Hindlimb muscle (tissue), 1 donor: ENCODE results near the gene FBXO48. TPM values are rescaled to one million over a fixed set of nuclear protein-coding genes. Genes with fewer than 3 reads are reported as not detected.

Source experiments
- DNase-seq: peaks from one replicate; pipeline ENCODE4 v3.0.0-alpha.2; 2013
- polyA plus RNA-seq: library from polyadenylated mRNA; unstranded; fragments of 120-200 nt; gene quantifications from one replicate; pipeline ENCODE4 v1.2.1, GENCODE V29; 2013; ENCODE audit not compliant: insufficient read length

Gene FBXO48
- polyA plus RNA-seq, 1 donor, result 1.8 TPM

GRCh38 chr2:68435615-68436014, 31.5 kb downstream of the FBXO48 start:
- DNase-seq, result no peak

GRCh38 chr2:68434981-68435380, 32.1 kb downstream of the FBXO48 start:
- DNase-seq, result no peak

GRCh38 chr2:68432696-68433658, 34.1 kb downstream of the FBXO48 start:
- DNase-seq, result no peak

DNA sequence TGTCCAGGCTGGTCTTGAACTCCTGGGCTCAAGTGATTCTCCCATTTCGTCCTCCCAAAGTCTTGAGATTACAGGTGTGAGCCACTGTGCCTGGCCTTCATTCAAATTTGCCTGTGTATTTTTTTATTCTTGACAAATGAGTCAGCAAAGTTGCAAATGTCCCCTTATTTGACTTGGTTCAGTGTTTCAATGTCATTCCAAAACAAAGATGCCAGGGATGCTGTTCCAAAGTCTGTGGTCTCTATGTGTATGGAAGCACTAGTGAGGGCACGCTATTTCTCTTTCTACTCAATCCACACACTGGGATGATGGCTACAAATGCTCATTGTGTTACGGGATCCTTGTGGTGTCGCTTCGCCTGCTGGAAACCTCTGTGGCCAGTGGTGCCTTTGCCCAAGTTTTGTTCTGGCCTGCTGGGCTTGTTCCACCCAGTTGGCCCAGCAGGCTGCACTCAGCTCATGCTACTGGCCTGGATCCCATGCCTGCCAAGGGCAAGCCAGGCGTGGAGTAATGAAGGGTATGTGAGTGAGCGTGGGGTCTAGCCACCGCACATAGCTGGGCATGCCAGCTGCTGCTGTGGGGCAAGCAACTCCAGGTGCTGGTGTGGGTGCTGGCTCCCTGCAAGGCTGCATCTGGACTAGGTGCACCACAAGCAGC, 35.6 kb downstream of the FBXO48 start:
- DNase-seq, result no peak

DNA sequence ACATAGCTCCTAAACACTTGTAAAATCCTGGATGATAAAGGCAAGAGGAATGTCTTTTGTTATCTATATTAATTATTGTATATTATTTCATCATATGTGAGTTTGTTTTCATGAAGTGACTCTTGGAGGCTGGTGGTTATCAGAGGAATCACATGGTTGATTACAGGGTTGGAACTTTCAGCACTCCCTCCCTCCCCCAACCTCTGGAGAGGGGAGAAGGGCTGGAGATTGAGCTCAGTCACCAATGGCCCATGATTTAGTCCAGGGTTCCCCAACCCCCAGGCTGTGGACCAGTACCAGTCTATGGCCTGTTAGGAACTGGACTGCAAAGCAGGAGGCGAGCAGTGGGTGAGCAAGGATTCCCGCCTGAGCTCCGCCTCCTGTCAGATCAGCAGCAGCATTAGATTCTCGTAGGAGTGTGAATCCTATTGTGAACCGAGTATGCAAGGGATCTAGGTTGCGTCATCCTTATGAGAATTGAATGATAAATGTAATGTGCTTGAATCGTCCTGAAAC, 37.7 kb downstream of the FBXO48 start:
- no peak for DNase-seq

DNA sequence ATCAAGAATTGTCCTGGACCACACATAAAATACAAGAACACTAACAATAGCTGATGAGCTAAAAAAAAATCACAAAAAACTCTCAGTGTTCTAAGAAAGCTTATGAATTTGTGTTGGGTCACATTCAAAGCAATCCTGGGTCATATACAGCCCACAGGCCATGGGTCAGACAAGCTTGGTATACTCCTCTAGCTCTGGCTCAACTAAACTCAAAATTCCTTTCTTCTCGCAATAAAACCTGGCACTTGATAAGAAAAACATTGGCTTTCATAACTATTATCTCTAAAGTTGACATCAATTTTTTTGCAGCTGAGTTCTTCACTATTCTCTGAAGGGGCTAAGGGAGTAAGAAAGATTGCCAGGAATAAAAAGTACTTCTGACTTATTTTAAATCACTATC, 38.3 kb downstream of the FBXO48 start:
- no peak for DNase-seq

GRCh38 chr2:68428126-68428525, 39.0 kb downstream of the FBXO48 start:
- DNase-seq, result no peak

GRCh38 chr2:68426848-68427579, 40.1 kb downstream of the FBXO48 start:
- no peak for DNase-seq

DNA sequence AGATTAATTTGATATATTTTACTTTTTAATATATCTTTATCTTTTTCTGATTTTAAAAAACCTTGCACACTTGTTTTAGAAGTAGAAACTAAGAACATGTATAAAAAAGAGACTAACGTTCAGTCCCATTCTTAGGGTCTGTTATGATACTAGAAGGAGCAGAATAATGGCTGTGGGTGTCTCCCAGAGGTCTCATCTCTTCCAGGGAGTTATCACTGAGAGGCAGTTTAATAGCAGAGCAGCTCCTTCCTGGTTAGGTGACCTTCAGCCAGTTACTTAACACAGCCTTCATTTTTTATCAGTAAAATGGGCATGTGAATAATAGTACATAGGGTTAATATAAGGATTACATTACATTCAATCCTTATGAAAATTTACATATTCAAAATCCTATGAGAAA, 40.6 kb downstream of the FBXO48 start:
- DNase-seq, result no peak

DNA sequence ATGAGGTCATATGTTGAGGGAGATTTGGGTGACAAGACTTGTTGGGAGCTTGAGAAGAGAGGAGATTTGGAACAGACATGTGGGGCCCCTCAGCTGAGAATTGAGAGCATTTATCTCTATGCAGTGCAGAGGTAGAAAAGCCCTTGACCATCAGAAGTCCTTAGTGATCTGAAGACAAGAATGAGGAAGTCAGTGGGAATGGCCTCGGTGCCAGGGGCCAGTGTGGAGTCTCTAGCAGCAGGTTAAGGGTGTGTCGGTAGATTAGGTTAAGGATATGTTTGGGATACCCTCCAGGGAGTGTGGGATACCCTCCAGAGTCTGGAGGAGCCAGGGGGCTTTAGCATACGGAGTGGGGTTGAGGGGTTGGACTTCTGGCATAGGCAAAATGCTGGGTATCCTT, 41.6 kb downstream of the FBXO48 start:
- DNase-seq, result no peak

DNA sequence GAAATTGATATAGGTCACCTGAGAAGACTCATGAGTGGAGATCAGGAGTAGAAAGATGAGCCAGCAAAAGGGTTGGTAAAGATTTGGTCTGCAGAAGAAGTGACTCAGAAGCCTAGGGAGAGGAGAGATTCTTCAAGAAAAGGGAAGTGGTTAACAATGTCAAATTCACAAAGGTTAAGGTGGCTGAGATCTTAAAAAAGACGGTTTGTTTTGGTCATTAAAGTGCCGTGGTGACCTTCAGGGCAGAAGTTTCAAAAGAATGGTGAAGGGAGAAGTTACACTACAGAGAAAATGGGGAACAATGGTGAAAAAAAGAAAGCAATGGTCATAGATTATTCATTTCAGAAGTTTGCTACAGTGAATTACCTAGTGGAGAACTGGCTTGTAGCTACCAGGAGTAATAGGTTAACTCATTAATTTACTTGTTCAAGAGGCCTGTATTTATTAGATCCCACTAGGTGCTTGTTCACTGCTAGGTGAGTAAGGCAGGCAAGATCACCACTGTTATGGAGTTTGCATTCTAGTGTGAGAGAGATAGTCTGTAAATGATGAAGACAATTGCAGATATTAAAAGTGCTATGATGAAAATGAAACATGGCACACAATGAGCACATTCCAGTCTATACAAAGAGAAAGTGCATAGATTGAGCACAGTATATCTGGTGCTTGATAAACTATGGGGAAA, 43.0 kb downstream of the FBXO48 start:
- DNase-seq, result no peak

GRCh38 chr2:68420254-68420910, 46.7 kb downstream of the FBXO48 start:
- DNase-seq, result no peak

DNA sequence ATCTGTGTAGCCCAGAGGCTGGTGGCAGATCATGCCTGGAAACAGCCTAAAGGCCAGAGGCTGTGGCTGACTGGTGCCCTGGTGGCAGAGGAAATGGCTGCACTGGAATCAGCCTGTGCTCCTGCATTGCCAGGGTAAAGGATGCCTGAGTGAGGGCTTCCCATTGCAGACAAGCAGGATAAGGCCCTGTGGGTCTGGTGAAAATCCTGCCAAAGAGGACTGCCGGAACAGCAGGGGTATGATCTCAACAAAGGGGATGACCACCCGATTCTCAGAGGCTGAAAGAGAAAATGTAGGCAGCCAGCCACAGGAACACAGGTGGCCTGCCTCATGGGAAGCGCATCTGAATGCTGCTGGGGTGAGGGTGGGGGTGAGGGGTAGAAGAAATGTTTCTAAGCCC, 48.2 kb downstream of the FBXO48 start:
- DNase-seq, result no peak

- no peak for DNase-seq
Measured at GRCh38 chr2:68418419-68418818, 48.7 kb downstream of the FBXO48 start.

DNA sequence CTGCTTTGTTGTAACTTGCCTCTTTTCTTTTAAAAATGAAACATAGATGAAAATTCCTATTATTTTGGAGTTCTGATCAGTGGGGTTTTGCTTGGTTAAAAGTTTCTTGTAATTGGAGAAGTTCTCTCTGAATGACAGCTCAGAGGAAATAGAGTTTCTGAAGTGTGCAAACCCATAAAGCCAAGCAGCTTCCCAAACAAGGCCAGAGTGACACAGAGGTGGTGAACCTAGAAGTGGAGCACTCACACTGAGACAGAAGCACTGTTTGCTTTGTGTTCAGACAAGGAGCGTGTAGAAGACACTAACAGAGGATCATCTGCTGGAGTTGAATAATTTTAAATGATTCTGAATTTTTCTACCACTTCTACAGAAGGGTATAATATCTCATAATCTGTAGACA, 49.2 kb downstream of the FBXO48 start:
- no peak for DNase-seq

GRCh38 chr2:68416081-68416675, 50.9 kb downstream of the FBXO48 start:
- no peak for DNase-seq

GRCh38 chr2:68415521-68415920, 51.6 kb downstream of the FBXO48 start:
- DNase-seq, result no peak

- no peak for DNase-seq
Measured at GRCh38 chr2:68414876-68415275, 52.2 kb downstream of the FBXO48 start.

GRCh38 chr2:68414452-68414851, 52.6 kb downstream of the FBXO48 start:
- no peak for DNase-seq

GRCh38 chr2:68413466-68413865, 53.6 kb downstream of the FBXO48 start:
- no peak for DNase-seq

- no peak for DNase-seq
Measured at GRCh38 chr2:68412127-68412819, 54.8 kb downstream of the FBXO48 start.
